ENCODE data around the gene TPM3. TPM values are rescaled to one million over a fixed set of nuclear protein-coding genes. Genes with fewer than 3 reads are reported as not detected.

Gene TPM3
- total and polyA plus RNA-seq, 9 of the 15 experiments (the other 6 are each of a cell fraction or from before 2014, with no cell fraction given): 202 to 604 (median 421) TPM

DNA sequence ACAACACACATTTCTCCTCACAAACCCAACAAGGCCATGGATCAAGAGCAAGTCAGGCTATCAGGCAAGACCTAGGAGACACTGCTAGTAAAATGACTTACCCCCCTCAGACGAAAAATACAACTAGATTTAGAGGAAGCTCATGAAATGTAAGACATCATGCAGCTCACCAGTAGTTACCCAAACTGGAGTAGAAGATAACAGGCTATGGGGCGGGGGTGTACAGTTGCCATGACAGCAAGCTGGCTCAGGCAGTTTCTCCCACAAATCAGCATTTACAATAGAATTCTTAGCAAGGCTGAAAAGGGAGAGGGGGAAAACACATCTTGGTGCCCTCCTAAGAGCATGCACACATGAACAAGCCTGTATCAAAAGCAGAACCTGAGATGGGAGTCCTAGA lies 13.9 kb downstream of the TPM3 start (continued):
- peak in 1 of 2 experiments; percentile 60; a peak in 1 of 4 replicates for TF ChIP-seq CSDE1 (IDR thresholded peaks at IDR 0.05)
- TF ChIP-seq ELF2 (CRISPR knock-in tag; IDR thresholded peaks at IDR 0.05): no peak
- no peak for TF ChIP-seq MCM7 (IDR thresholded peaks at IDR 0.05)
- 0 out of 2 replicates have a peak, but pooled peaks have one; percentile 6 for TF ChIP-seq SMARCA4 (IDR thresholded peaks at IDR 0.05)
- TF ChIP-seq, protein P1, sequence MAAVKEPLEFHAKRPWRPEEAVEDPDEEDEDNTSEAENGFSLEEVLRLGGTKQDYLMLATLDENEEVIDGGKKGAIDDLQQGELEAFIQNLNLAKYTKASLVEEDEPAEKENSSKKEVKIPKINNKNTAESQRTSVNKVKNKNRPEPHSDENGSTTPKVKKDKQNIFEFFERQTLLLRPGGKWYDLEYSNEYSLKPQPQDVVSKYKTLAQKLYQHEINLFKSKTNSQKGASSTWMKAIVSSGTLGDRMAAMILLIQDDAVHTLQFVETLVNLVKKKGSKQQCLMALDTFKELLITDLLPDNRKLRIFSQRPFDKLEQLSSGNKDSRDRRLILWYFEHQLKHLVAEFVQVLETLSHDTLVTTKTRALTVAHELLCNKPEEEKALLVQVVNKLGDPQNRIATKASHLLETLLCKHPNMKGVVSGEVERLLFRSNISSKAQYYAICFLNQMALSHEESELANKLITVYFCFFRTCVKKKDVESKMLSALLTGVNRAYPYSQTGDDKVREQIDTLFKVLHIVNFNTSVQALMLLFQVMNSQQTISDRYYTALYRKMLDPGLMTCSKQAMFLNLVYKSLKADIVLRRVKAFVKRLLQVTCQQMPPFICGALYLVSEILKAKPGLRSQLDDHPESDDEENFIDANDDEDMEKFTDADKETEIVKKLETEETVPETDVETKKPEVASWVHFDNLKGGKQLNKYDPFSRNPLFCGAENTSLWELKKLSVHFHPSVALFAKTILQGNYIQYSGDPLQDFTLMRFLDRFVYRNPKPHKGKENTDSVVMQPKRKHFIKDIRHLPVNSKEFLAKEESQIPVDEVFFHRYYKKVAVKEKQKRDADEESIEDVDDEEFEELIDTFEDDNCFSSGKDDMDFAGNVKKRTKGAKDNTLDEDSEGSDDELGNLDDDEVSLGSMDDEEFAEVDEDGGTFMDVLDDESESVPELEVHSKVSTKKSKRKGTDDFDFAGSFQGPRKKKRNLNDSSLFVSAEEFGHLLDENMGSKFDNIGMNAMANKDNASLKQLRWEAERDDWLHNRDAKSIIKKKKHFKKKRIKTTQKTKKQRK (IDR thresholded peaks at IDR 0.05; ENCODE audit: borderline replicate concordance, low read depth, low read length): no peak
- TF ChIP-seq MAZ (CRISPR knock-in tag; conservative IDR thresholded peaks at IDR 0.05 in 1 of 2, IDR thresholded peaks at IDR 0.05 in 1 of 2): 0 out of 4 replicates have a peak, but pooled peaks of 1 of the 2 experiments have one; percentile 35
- TF ChIP-seq CREM (IDR thresholded peaks at IDR 0.05; ENCODE audit: low read depth): 0 out of 2 replicates have a peak, but pooled peaks have one; percentile 20
- TF ChIP-seq HMG20B (CRISPR knock-in tag; IDR thresholded peaks at IDR 0.05): no peak

GRCh38 chr1:154176337-154176736 lies 15.6 kb downstream of the TPM3 start:
- Histone ChIP-seq H3K27me3 (ENCODE audit: control insufficient read depth in 2 of 2, insufficient read depth in 2 of 2, low read length in 2 of 2) (no peaks in the 10 kb centered on the region), H3K27ac (ENCODE audit: extremely low read depth, low read depth, low read length) (no peak overlapping the region), H3K79me2 (ENCODE audit: control insufficient read depth, insufficient read depth, low read length) (peaks cover 84% of the 10 kb centered on the region), H2AFZ (ENCODE audit: low read depth, low read length) (no peak overlapping the region), H3K4me2 (ENCODE audit: insufficient read depth, low read length) (no peak overlapping the region), H4K20me1 (replicated peaks; ENCODE audit: control insufficient read depth, insufficient read depth, low read length) (peaks cover 43% of the 10 kb centered on the region), H3K9me1 (ENCODE audit: control insufficient read depth, insufficient read depth, low read length) (no peaks in the 10 kb centered on the region), H3K4me3 (no peak overlapping the region), H3K36me3 (ENCODE audit: control insufficient read depth, insufficient read depth, low read length) (peaks cover 89% of the 10 kb centered on the region), H3K9me3 (replicated peaks; ENCODE audit: control insufficient read depth, insufficient read depth, low read depth, low read length) (no peaks in the 10 kb centered on the region; the same call in 1 of the 2 replicates), H3K4me1 (replicated peaks in 1 of 2; ENCODE audit: control insufficient read depth in 2 of 2, insufficient read depth in 2 of 2, low read length in 2 of 2) (peaks cover 17 to 40% of the 10 kb centered on the region in 2 experiments; a peak in 4 of 5 replicates), H3K9ac (ENCODE audit: insufficient read depth in 1 of 2, low read depth in 2 of 2, low read length in 2 of 2) (no peak overlapping the region)
- ChIA-PET CTCF (ENCODE audit: low intra/inter-chr PET ratio) (no interaction called here), POLR2A (interaction anchor here (0.8 to 3.5 kb wide), 4 partner anchors 9 to 186 kb away, joined by 3 to 17 read pairs (median 4); no protein-coding TSS in a partner anchor)
- ATAC-seq (no peak), DNase-seq (ENCODE audit: extremely low read depth in 1 of 4, low spot score in 3 of 4) (no peak), FAIRE-seq (no peak)
- WGBS (ENCODE audit: insufficient coverage, low coverage, missing lambda C conversion rate): 100% methylated on average over 2 of the region's 2 CpGs
- intact Hi-C loops (cut with micrococcal nuclease) (no loop called here), in situ Hi-C loops (cut with MboI) (no loop called here)
- BruUV-seq (replicated peaks): no TSS peak
- TF ChIP-seq IRF1 (CRISPR knock-in tag; IDR thresholded peaks at IDR 0.05; ENCODE audit: borderline replicate concordance): no peak

Measured in K562 (cell line).